ENCODE data around the gene BSX. TPM values are rescaled to one million over a fixed set of nuclear protein-coding genes. Genes with fewer than 3 reads are reported as not detected.

The BSX gene
- total RNA-seq, 2 experiments from 2014 or later: not detected

DNA sequence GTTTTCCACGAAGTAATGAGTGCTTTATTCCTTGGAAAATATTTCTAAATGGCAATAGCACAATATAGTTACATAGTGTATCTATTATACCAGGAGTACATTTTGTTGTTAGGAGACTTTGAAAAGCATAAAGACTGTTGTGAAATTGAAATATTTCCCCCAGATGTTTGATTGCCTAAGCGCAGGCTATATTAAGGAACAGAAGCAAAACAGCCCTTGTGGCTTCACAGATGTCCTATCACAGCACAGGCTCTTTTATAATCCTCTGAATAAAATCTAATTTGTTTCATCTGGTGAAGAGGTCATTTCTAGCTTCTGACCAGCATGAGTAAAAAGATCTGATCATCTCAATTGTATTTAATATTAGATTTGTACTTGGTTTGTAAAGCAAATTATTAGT, 48.2 kb downstream of the BSX start:
- no peaks in the 10 kb centered on the region for H3K36me3 Mint-ChIP-seq
- H3K27me3 Mint-ChIP-seq: no peaks in the 10 kb centered on the region
- ChIA-PET CTCF (interaction anchor here (1.1 to 1.6 kb wide), 2 partner anchors 70 to 88 kb away, joined by 3 to 6 read pairs; no protein-coding TSS in a partner anchor), POLR2A (no interaction called here)
- no peak overlapping the region for H3K27ac Mint-ChIP-seq
- H3K9me3 Mint-ChIP-seq: no peaks in the 10 kb centered on the region
- H3K4me1 Mint-ChIP-seq (ENCODE audit: low read depth): no peaks in the 10 kb centered on the region
- H3K4me3 Mint-ChIP-seq: no peak overlapping the region
- DNase-seq: no peak
- intact Hi-C loops (cut with micrococcal nuclease): no loop called here

DNA sequence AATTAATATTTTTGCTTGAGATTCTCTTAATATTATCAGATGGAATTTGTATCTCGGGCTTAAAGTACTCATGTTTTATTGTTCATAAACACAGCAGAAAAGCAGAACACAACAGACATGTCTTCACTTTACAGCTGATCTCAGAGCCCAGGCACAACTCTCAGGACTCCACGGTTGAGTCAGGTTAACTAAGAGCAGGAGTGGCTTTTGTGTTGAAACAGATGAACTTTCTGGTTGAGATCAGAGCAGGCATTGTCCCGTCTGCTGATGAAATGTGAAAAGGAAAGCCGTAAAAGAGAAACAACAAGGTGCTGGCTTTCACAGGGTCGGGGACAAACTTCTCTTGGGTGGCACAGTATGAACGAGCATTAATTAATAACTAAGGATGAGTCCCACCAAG, 50.1 kb downstream of the BSX start:
- Mint-ChIP-seq H3K4me1 (ENCODE audit: low read depth) (no peaks in the 10 kb centered on the region), H3K27ac (no peak overlapping the region), H3K27me3 (no peaks in the 10 kb centered on the region), H3K9me3 (no peaks in the 10 kb centered on the region), H3K36me3 (no peaks in the 10 kb centered on the region), H3K4me3 (no peak overlapping the region)
- intact Hi-C loops (cut with micrococcal nuclease): no loop called here
- ChIA-PET POLR2A (no interaction called here), CTCF (no interaction called here)
- no peak for DNase-seq

Other genes with a start within 250 kb of the BSX start
- under 1 TPM; 0.24 TPM for gene CRTAM, start 143.3 kb downstream of the BSX start, total RNA-seq
- 1 to 10 TPM; 1.6 to 1.7 TPM for gene JHY, start 99.1 kb downstream of the BSX start, total RNA-seq
- gene HSPA8, start 80.3 kb upstream of the BSX start, total RNA-seq: 1,000 to 10,000 TPM; 2,378 to 2,407 TPM
- under 1 TPM; 0.31 to 0.44 TPM for gene CLMP, start 213.4 kb upstream of the BSX start, total RNA-seq